Measurements from ENCODE around the gene C18orf63. TPM values are rescaled to one million over a fixed set of nuclear protein-coding genes. Genes with fewer than 3 reads are reported as not detected.
A peak's percentile ranks its signal among the peaks of the same experiment; 100 is the strongest.

The C18orf63 gene
- total and polyA plus RNA-seq, 4 donors, result not detected

GRCh38 chr18:74286856-74287255 lies 28.8 kb upstream of the C18orf63 start:
- no peaks in the 10 kb centered on the region for H3K27me3 ChIP-seq (ENCODE audit: control insufficient read depth in 4 of 4, insufficient read depth in 4 of 4, low read length in 3 of 4)
- peaks cover 0 to 12% (median 2%) of the 10 kb centered on the region in 4 donors for H3K36me3 ChIP-seq (ENCODE audit: control insufficient read depth in 4 of 4, insufficient read depth in 3 of 4, low read depth in 1 of 4, low read length in 3 of 4)
- peak overlapping the region; percentile 10 to 89 for H3K9ac ChIP-seq (ENCODE audit: low read depth in 1 of 2, low read length in 2 of 2)
- no peak for TF ChIP-seq EGR1 (IDR thresholded peaks at IDR 0.05; ENCODE audit: low read depth in 2 of 2)
- no peak for TF ChIP-seq ATF3 (IDR thresholded peaks at IDR 0.05)
- no peak for TF ChIP-seq MAX (IDR thresholded peaks at IDR 0.05)
- no peak for TF ChIP-seq HNF4A (conservative IDR thresholded peaks at IDR 0.05)
- no peak for TF ChIP-seq RXRA (IDR thresholded peaks at IDR 0.05)
- TF ChIP-seq ZBTB33 (IDR thresholded peaks at IDR 0.05), result no peak
- no peak for TF ChIP-seq TAF1 (conservative IDR thresholded peaks at IDR 0.05)
- no peak for TF ChIP-seq NR2F2 (IDR thresholded peaks at IDR 0.05)
- no peak for TF ChIP-seq YY1 (IDR thresholded peaks at IDR 0.05)
- TF ChIP-seq FOXA1 (IDR thresholded peaks at IDR 0.05), result no peak
- TF ChIP-seq FOXA2 (IDR thresholded peaks at IDR 0.05), result no peak
- no peak for TF ChIP-seq HNF4G (IDR thresholded peaks at IDR 0.05)
- TF ChIP-seq RAD21 (IDR thresholded peaks at IDR 0.05), result no peak
- TF ChIP-seq GABPA (IDR thresholded peaks at IDR 0.05 in 1 of 2, conservative IDR thresholded peaks at IDR 0.05 in 1 of 2), result no peak
- no peak for TF ChIP-seq REST (IDR thresholded peaks at IDR 0.05)
- no peak for TF ChIP-seq CTCF (IDR thresholded peaks at IDR 0.05; ENCODE audit: low read depth, low read length, missing input control)
- no peak for TF ChIP-seq SP1 (IDR thresholded peaks at IDR 0.05)
- TF ChIP-seq JUND (IDR thresholded peaks at IDR 0.05), result no peak
- DNase-seq (ENCODE audit: low spot score), result no peak
- H3K4me3 ChIP-seq (ENCODE audit: low read depth in 1 of 3, low read length in 3 of 3), result peak overlapping the region; percentile 5 to 98 (median 84)
- 72% methylated on average over 2 of the region's 2 CpGs for WGBS
- no peaks in the 10 kb centered on the region for H3K9me3 ChIP-seq (ENCODE audit: control insufficient read depth in 4 of 4, low read length in 3 of 4)
- H3K4me1 ChIP-seq (ENCODE audit: control insufficient read depth in 4 of 4, insufficient read depth in 4 of 4, low read length in 3 of 4), result peaks cover 8 to 64% (median 44%) of the 10 kb centered on the region in 4 donors
- H3K27ac ChIP-seq (ENCODE audit: low read depth in 1 of 2, low read length in 2 of 2), result peak overlapping the region; percentile 82 to 83

All from liver (tissue), 9 donors.